Dermis lymphatic vessel endothelial cell (primary cell): Measurements from ENCODE around the gene SNAI1. TPM values are rescaled to one million over a fixed set of nuclear protein-coding genes. Genes with fewer than 3 reads are reported as not detected.

Source experiments
- total RNA-seq: library from RNA; depleted of rRNA; stranded (reverse); fragments of >200 nt; gene quantifications from 2 replicates; pipeline ENCODE4 v1.2.1, GENCODE V29; 2014

Gene SNAI1
- total RNA-seq = 2.0 TPM in 2 replicates

GRCh38 chr20:49982346-49983122 lies at the start of gene SNAI1:
TSS of gene SNAI1 (plus strand) at chr20:49982980. CDS start at chr20:49983060, 80 bp downstream.

GRCh38 chr20:49936153-49937026 lies 46.4 kb upstream of the SNAI1 start, which contains the start of gene RNF114:
TSS of gene RNF114 (plus strand) at chr20:49936397. CDS start at chr20:49936413, 16 bp downstream.

Other genes starting within 250 kb of the SNAI1 start
- 6.3 and 8.6 TPM in 2 replicates for gene SLC9A8, start 170.2 kb upstream of the SNAI1 start, total RNA-seq
- 0.76 and 0.95 TPM in 2 replicates for gene SPATA2, start 67.5 kb upstream of the SNAI1 start, total RNA-seq
- 37.1 and 45.2 TPM in 2 replicates for gene RNF114, start 46.6 kb upstream of the SNAI1 start, total RNA-seq
- gene UBE2V1, start 130.2 kb downstream of the SNAI1 start, total RNA-seq = 29.0 and 42.9 TPM in 2 replicates
- 9.2 and 10.2 TPM in 2 replicates for gene PEDS1, start 170.7 kb downstream of the SNAI1 start, total RNA-seq
- 13.3 and 24.2 TPM in 2 replicates for gene CEBPB, start 207.8 kb downstream of the SNAI1 start, total RNA-seq